Esophagus squamous epithelium (tissue), 4 donors: Measurements from ENCODE around the gene ATP8A2.

Experiments
- POLR2A ChIP-seq, 4 donors: fragments of 450-650 bp; IDR thresholded peaks; one replicate each; pipeline ENCODE4 v1.6.1; 2017; ENCODE audit warnings: antibody characterized with exemption in 4 of 4, mild to moderate bottlenecking in 4 of 4, moderate library complexity in 3 of 4
- TF ChIP-seq, protein P1 (sequence below), 6 experiments: fragments of 450-650 bp in 4 of 6; fragments of 200-600 bp in 2 of 6; sonication (generic) in 2 of 6; IDR thresholded peaks; one replicate each; pipeline ENCODE4 v1.5.1; 2016 to 2019; ENCODE audit warnings: antibody characterized with exemption in 6 of 6, mild to moderate bottlenecking in 4 of 6, moderate library complexity in 4 of 6

DNA sequence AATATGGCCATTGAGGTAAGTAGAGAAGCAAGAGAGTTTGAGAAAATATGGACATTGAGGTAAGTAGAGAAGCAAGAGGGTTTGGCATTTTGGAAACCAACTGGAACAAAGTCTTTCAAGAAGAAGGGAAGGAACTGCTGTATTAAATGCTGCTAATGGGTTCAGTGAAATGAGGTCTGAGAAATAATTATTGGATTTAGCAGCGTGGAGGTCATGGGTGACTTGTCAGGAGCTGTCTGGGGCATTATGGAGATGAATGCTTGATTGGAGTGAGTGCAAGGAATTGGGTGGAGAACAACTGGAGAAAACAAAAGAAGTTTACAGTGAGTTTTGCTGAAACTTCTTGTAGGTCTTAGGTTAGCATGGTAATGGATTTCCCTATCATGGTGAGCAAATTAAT is 232.3 kb downstream of the ATP8A2 start:
- TF ChIP-seq, protein P1, sequence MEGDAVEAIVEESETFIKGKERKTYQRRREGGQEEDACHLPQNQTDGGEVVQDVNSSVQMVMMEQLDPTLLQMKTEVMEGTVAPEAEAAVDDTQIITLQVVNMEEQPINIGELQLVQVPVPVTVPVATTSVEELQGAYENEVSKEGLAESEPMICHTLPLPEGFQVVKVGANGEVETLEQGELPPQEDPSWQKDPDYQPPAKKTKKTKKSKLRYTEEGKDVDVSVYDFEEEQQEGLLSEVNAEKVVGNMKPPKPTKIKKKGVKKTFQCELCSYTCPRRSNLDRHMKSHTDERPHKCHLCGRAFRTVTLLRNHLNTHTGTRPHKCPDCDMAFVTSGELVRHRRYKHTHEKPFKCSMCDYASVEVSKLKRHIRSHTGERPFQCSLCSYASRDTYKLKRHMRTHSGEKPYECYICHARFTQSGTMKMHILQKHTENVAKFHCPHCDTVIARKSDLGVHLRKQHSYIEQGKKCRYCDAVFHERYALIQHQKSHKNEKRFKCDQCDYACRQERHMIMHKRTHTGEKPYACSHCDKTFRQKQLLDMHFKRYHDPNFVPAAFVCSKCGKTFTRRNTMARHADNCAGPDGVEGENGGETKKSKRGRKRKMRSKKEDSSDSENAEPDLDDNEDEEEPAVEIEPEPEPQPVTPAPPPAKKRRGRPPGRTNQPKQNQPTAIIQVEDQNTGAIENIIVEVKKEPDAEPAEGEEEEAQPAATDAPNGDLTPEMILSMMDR (IDR thresholded peaks at IDR 0.05), result no peak
- no peak for TF ChIP-seq POLR2A (IDR thresholded peaks at IDR 0.05)
